Measurements from ENCODE around the gene UBE2V1. TPM values are rescaled to one million over a fixed set of nuclear protein-coding genes. Genes with fewer than 3 reads are reported as not detected.

Gene UBE2V1
- total RNA-seq, 1 donor from 2014 or later, result 79.8 TPM

GRCh38 chr20:50151034-50151743, 38.2 kb upstream of the UBE2V1 start:
- Mint-ChIP-seq H3K27me3 (ENCODE audit: low read depth) (no peaks in the 10 kb centered on the region), H3K36me3 (ENCODE audit: low read depth) (no peaks in the 10 kb centered on the region), H3K9me3 (ENCODE audit: low read depth) (no peaks in the 10 kb centered on the region), H3K27ac (ENCODE audit: unreplicated experiment) (peak overlapping the region; percentile 80), H3K4me3 (ENCODE audit: unreplicated experiment) (peak overlapping the region; percentile 85), H3K4me1 (ENCODE audit: low read depth) (peaks cover 69% of the 10 kb centered on the region)
- no peak for TF ChIP-seq CTCF (IDR thresholded peaks at IDR 0.05)
- DNase-seq (ENCODE audit: low spot score), result no peak

GRCh38 chr20:50149481-50150254, 36.7 kb upstream of the UBE2V1 start:
- Mint-ChIP-seq H3K9me3 (ENCODE audit: low read depth) (no peaks in the 10 kb centered on the region), H3K36me3 (ENCODE audit: low read depth) (no peaks in the 10 kb centered on the region), H3K4me3 (ENCODE audit: unreplicated experiment) (no peak overlapping the region)

GRCh38 chr20:50146732-50147662, 34.0 kb upstream of the UBE2V1 start:
- peaks cover 11% of the 10 kb centered on the region for H3K36me3 Mint-ChIP-seq (ENCODE audit: low read depth)
- peaks cover 79% of the 10 kb centered on the region for H3K4me1 Mint-ChIP-seq (ENCODE audit: low read depth)
- TF ChIP-seq CTCF (IDR thresholded peaks at IDR 0.05), result no peak
- DNase-seq (ENCODE audit: low spot score), result no peak
- peak overlapping the region; percentile 12 for H3K4me3 Mint-ChIP-seq (ENCODE audit: unreplicated experiment)
- no peaks in the 10 kb centered on the region for H3K9me3 Mint-ChIP-seq (ENCODE audit: low read depth)
- H3K27ac Mint-ChIP-seq (ENCODE audit: unreplicated experiment), result peak overlapping the region; percentile 92
- no peaks in the 10 kb centered on the region for H3K27me3 Mint-ChIP-seq (ENCODE audit: low read depth)

More at GRCh38 chr20:50149481-50150254, 36.7 kb upstream of the UBE2V1 start:
- Mint-ChIP-seq H3K27ac (ENCODE audit: unreplicated experiment) (peak overlapping the region; percentile 83), H3K27me3 (ENCODE audit: low read depth) (no peaks in the 10 kb centered on the region), H3K4me1 (ENCODE audit: low read depth) (peaks cover 77% of the 10 kb centered on the region)
- TF ChIP-seq CTCF (IDR thresholded peaks at IDR 0.05), result no peak
- DNase-seq (ENCODE audit: low spot score), result no peak

- Mint-ChIP-seq H3K27ac (ENCODE audit: unreplicated experiment) (peak overlapping the region; percentile 92), H3K9me3 (ENCODE audit: low read depth) (no peaks in the 10 kb centered on the region), H3K4me1 (ENCODE audit: low read depth) (peaks cover 76% of the 10 kb centered on the region), H3K36me3 (ENCODE audit: low read depth) (peaks cover 13% of the 10 kb centered on the region), H3K27me3 (ENCODE audit: low read depth) (no peaks in the 10 kb centered on the region), H3K4me3 (ENCODE audit: unreplicated experiment) (no peak overlapping the region)
- DNase-seq (ENCODE audit: low spot score), result no peak
- no peak for TF ChIP-seq CTCF (IDR thresholded peaks at IDR 0.05)
These were observed 33.3 kb upstream of the UBE2V1 start for GRCh38 chr20:50146214-50146613.

GRCh38 chr20:50145566-50145965, 32.6 kb upstream of the UBE2V1 start:
- H3K4me1 Mint-ChIP-seq (ENCODE audit: low read depth), result peaks cover 72% of the 10 kb centered on the region
- H3K9me3 Mint-ChIP-seq (ENCODE audit: low read depth), result no peaks in the 10 kb centered on the region
- H3K4me3 Mint-ChIP-seq (ENCODE audit: unreplicated experiment), result no peak overlapping the region
- H3K36me3 Mint-ChIP-seq (ENCODE audit: low read depth), result peaks cover 14% of the 10 kb centered on the region
- no peaks in the 10 kb centered on the region for H3K27me3 Mint-ChIP-seq (ENCODE audit: low read depth)
- H3K27ac Mint-ChIP-seq (ENCODE audit: unreplicated experiment), result peak overlapping the region; percentile 92
- no peak for TF ChIP-seq CTCF (IDR thresholded peaks at IDR 0.05)
- no peak for DNase-seq (ENCODE audit: low spot score)
